ENCODE data around the gene ZNF555.

GRCh38 chr19:2840794-2841791 is at the start of gene ZNF555:
- TF ChIP-seq CTCF (IDR thresholded peaks at IDR 0.05; ENCODE audit: poor library complexity) = peak; percentile 31
- no peak for TF ChIP-seq EZH2 (IDR thresholded peaks at IDR 0.05; ENCODE audit: borderline replicate concordance)
- TF ChIP-seq EZH2phosphoT487 (IDR thresholded peaks at IDR 0.05; ENCODE audit: low read depth, severe bottlenecking, unreplicated experiment) = no peak

Measured in hepatocyte (in vitro differentiated cells).